ENCODE results near the gene COPZ2.

GRCh38 chr17:47978324-47978723, 59.3 kb downstream of the COPZ2 start:
- TF ChIP-seq CTCF (IDR thresholded peaks at IDR 0.05): peak; percentile 58 to 83 (median 70)
- TF ChIP-seq EP300 (IDR thresholded peaks at IDR 0.05): no peak
